ENCODE results near the gene ATP7A. TPM values are rescaled to one million over a fixed set of nuclear protein-coding genes. Genes with fewer than 3 reads are reported as not detected.

The ATP7A gene
- total RNA-seq, 1 experiment from 2014 or later, result 6.3 TPM

GRCh38 chrX:77922787-77923186, 12.3 kb downstream of the ATP7A start (continued):
- TF ChIP-seq, protein P1, sequence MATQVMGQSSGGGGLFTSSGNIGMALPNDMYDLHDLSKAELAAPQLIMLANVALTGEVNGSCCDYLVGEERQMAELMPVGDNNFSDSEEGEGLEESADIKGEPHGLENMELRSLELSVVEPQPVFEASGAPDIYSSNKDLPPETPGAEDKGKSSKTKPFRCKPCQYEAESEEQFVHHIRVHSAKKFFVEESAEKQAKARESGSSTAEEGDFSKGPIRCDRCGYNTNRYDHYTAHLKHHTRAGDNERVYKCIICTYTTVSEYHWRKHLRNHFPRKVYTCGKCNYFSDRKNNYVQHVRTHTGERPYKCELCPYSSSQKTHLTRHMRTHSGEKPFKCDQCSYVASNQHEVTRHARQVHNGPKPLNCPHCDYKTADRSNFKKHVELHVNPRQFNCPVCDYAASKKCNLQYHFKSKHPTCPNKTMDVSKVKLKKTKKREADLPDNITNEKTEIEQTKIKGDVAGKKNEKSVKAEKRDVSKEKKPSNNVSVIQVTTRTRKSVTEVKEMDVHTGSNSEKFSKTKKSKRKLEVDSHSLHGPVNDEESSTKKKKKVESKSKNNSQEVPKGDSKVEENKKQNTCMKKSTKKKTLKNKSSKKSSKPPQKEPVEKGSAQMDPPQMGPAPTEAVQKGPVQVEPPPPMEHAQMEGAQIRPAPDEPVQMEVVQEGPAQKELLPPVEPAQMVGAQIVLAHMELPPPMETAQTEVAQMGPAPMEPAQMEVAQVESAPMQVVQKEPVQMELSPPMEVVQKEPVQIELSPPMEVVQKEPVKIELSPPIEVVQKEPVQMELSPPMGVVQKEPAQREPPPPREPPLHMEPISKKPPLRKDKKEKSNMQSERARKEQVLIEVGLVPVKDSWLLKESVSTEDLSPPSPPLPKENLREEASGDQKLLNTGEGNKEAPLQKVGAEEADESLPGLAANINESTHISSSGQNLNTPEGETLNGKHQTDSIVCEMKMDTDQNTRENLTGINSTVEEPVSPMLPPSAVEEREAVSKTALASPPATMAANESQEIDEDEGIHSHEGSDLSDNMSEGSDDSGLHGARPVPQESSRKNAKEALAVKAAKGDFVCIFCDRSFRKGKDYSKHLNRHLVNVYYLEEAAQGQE (IDR thresholded peaks at IDR 0.05; ENCODE audit: low read depth), result no peak

GRCh38 chrX:77924320-77924859, 13.9 kb downstream of the ATP7A start:
- no peak overlapping the region for H2AFZ ChIP-seq (ENCODE audit: low read depth, low read length, poor library complexity, severe bottlenecking)
- DNase-seq (ENCODE audit: low read depth, low spot score), result no peak
- BruUV-seq (replicated peaks), result no TSS peak
- no peak overlapping the region for H3K9ac ChIP-seq (ENCODE audit: low read length)
- no peak for ATAC-seq
- no peaks in the 10 kb centered on the region for H4K20me1 ChIP-seq (ENCODE audit: insufficient read depth)
- intact Hi-C loops (cut with micrococcal nuclease), result no loop called here
- H3K27me3 ChIP-seq (ENCODE audit: insufficient read depth, low read length), result no peaks in the 10 kb centered on the region
- H3K9me3 ChIP-seq (ENCODE audit: control insufficient read depth in 1 of 2, insufficient read depth in 1 of 2, low read depth in 1 of 2, low read length in 2 of 2), result no peaks in the 10 kb centered on the region
- no peak overlapping the region for H3K4me3 ChIP-seq (replicated peaks in 1 of 2; ENCODE audit: low read depth in 1 of 2, low read length in 2 of 2)
- no peaks in the 10 kb centered on the region for H3K4me1 ChIP-seq (ENCODE audit: control insufficient read depth in 1 of 2, insufficient read depth in 2 of 2, low read length in 2 of 2)
- no peak for TF ChIP-seq FOSL1 (IDR thresholded peaks at IDR 0.05; ENCODE audit: low read depth)
- TF ChIP-seq, protein P1 (IDR thresholded peaks at IDR 0.05; ENCODE audit: low read depth), result no peak
- no peak overlapping the region for H3K4me2 ChIP-seq (ENCODE audit: low read length)
- ChIA-PET RAD21 (ENCODE audit: low non-redundant PET in 1 of 2, low total read pairs in 2 of 2, uncharacterized antibody in 2 of 2, unreplicated experiment in 2 of 2) (no interaction called here), POLR2A (no interaction called here), CTCF (no interaction called here)
- H3K27ac ChIP-seq (ENCODE audit: low read depth, low read length), result no peak overlapping the region
- no peaks in the 10 kb centered on the region for H3K36me3 ChIP-seq (ENCODE audit: control insufficient read depth in 1 of 2, insufficient read depth in 2 of 2, low read length in 2 of 2)
- H3K79me2 ChIP-seq (ENCODE audit: insufficient read depth, low read length), result no peaks in the 10 kb centered on the region
- no peaks in the 10 kb centered on the region for H3K9me2 ChIP-seq (ENCODE audit: insufficient read depth)
